ENCODE data around the gene ARL15. TPM values are rescaled to one million over a fixed set of nuclear protein-coding genes. Genes with fewer than 3 reads are reported as not detected.

ARL15 gene
- total and polyA plus RNA-seq, 2 of the 4 experiments (the other 2 are of a cell fraction) = 7.3 to 19.2 TPM

GRCh38 chr5:54325272-54325609 lies 14.9 kb upstream of the ARL15 start:
- Histone ChIP-seq H3K4me3 (ENCODE audit: insufficient read depth, low read depth, low read length) (no peak overlapping the region), H2AFZ (replicated peaks; ENCODE audit: low read length, poor library complexity) (no peak overlapping the region), H3K36me3 (ENCODE audit: control insufficient read depth, insufficient read depth, low read length) (no peaks in the 10 kb centered on the region), H4K5ac (ENCODE audit: low read depth, low read length) (no peak overlapping the region), H3K56ac (ENCODE audit: extremely low read depth, insufficient read depth, low read length) (no peak overlapping the region), H3K79me1 (ENCODE audit: low read depth in 1 of 2, low read length in 2 of 2) (no peaks in the 10 kb centered on the region), H3K27me3 (ENCODE audit: control insufficient read depth, insufficient read depth, low read length) (peaks cover 25% of the 10 kb centered on the region), H2AK5ac (ENCODE audit: low read depth, low read length) (no peak overlapping the region), H3K23ac (ENCODE audit: low read depth, low read length) (no peak overlapping the region), H3K4me1 (ENCODE audit: control insufficient read depth, insufficient read depth, low read length) (peaks cover 7% of the 10 kb centered on the region), H3K9ac (ENCODE audit: low read depth, low read length) (no peak overlapping the region), H2BK5ac (ENCODE audit: low read depth, low read length, poor library complexity, severe bottlenecking) (no peak overlapping the region), H4K91ac (ENCODE audit: insufficient read depth, low read depth, low read length) (no peak overlapping the region), H2AK9ac (replicated peaks; ENCODE audit: low read depth, low read length, poor library complexity) (no peak overlapping the region), H3K18ac (ENCODE audit: low read depth, low read length) (no peak overlapping the region), H3K9me1 (ENCODE audit: insufficient read depth, low read length) (peaks cover 2% of the 10 kb centered on the region), H2BK15ac (ENCODE audit: low read depth, low read length) (no peak overlapping the region), H3K4ac (ENCODE audit: low read depth, low read length) (no peak overlapping the region), H2BK20ac (ENCODE audit: low read depth, low read length) (no peak overlapping the region), H3K14ac (replicated peaks; ENCODE audit: low read depth, low read length) (no peak overlapping the region), H3K27ac (ENCODE audit: insufficient read depth, low read length) (no peak overlapping the region), H4K8ac (ENCODE audit: low read depth in 2 of 2, low read length in 2 of 2) (no peak overlapping the region), H3K9me3 (ENCODE audit: control insufficient read depth, insufficient read depth, low read length) (no peaks in the 10 kb centered on the region), H3K4me2 (ENCODE audit: low read depth, low read length) (no peak overlapping the region), H4K20me1 (ENCODE audit: insufficient read depth, low read length) (no peaks in the 10 kb centered on the region), H2BK120ac (ENCODE audit: low read depth, low read length) (no peak overlapping the region)
- CTCF ChIA-PET = no interaction called here
- no peak for ATAC-seq (ENCODE audit: low read depth)
- in situ Hi-C loops (cut with MboI; ENCODE audit: low sequenced_read_pairs) = no loop called here
- POLR2A ChIA-PET (ENCODE audit: unreplicated experiment) = no interaction called here
- WGBS, 2 experiments (ENCODE audit: extremely low coverage in 2 of 2, insufficient read length in 1 of 2) = 100% methylated on average over 1 of the region's 1 CpG; no CpG with 5 or more reads in 1 of the 2 experiments
- dilution Hi-C loops (cut with HindIII; ENCODE audit: low sequenced_read_pairs, unreplicated experiment) = no loop called here
- BruUV-seq (replicated peaks) = no TSS peak
- intact Hi-C loops (cut with micrococcal nuclease) = no loop called here
- no peak for TF ChIP-seq NFE2L2 (IDR thresholded peaks at IDR 0.05; ENCODE audit: low read depth, low read length)
- TF ChIP-seq FOS (IDR thresholded peaks at IDR 0.05; ENCODE audit: low read depth, low read length) = no peak
- TF ChIP-seq CHD1 (IDR thresholded peaks at IDR 0.05; ENCODE audit: low read depth, low read length) = no peak
- no peak for TF ChIP-seq RFX5 (IDR thresholded peaks at IDR 0.05; ENCODE audit: low read depth, low read length)
- TF ChIP-seq, protein P1, sequence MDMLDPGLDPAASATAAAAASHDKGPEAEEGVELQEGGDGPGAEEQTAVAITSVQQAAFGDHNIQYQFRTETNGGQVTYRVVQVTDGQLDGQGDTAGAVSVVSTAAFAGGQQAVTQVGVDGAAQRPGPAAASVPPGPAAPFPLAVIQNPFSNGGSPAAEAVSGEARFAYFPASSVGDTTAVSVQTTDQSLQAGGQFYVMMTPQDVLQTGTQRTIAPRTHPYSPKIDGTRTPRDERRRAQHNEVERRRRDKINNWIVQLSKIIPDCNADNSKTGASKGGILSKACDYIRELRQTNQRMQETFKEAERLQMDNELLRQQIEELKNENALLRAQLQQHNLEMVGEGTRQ (IDR thresholded peaks at IDR 0.05; ENCODE audit: low read depth, low read length) = no peak
- TF ChIP-seq, protein P2, sequence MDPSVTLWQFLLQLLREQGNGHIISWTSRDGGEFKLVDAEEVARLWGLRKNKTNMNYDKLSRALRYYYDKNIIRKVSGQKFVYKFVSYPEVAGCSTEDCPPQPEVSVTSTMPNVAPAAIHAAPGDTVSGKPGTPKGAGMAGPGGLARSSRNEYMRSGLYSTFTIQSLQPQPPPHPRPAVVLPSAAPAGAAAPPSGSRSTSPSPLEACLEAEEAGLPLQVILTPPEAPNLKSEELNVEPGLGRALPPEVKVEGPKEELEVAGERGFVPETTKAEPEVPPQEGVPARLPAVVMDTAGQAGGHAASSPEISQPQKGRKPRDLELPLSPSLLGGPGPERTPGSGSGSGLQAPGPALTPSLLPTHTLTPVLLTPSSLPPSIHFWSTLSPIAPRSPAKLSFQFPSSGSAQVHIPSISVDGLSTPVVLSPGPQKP (IDR thresholded peaks at IDR 0.05; ENCODE audit: borderline replicate concordance, low read depth, low read length) = no peak
- TF ChIP-seq, protein P3, sequence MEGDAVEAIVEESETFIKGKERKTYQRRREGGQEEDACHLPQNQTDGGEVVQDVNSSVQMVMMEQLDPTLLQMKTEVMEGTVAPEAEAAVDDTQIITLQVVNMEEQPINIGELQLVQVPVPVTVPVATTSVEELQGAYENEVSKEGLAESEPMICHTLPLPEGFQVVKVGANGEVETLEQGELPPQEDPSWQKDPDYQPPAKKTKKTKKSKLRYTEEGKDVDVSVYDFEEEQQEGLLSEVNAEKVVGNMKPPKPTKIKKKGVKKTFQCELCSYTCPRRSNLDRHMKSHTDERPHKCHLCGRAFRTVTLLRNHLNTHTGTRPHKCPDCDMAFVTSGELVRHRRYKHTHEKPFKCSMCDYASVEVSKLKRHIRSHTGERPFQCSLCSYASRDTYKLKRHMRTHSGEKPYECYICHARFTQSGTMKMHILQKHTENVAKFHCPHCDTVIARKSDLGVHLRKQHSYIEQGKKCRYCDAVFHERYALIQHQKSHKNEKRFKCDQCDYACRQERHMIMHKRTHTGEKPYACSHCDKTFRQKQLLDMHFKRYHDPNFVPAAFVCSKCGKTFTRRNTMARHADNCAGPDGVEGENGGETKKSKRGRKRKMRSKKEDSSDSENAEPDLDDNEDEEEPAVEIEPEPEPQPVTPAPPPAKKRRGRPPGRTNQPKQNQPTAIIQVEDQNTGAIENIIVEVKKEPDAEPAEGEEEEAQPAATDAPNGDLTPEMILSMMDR (conservative IDR thresholded peaks at IDR 0.05; ENCODE audit: low read depth, low read length) = no peak
- no peak for TF ChIP-seq MXI1 (IDR thresholded peaks at IDR 0.05; ENCODE audit: borderline replicate concordance, low read depth, low read length)
- no peak for TF ChIP-seq BHLHE40 (IDR thresholded peaks at IDR 0.05; ENCODE audit: low read depth, low read length)
- TF ChIP-seq POLR2A (IDR thresholded peaks at IDR 0.05; ENCODE audit: low read depth, low read length) = no peak
- TF ChIP-seq MAFK (IDR thresholded peaks at IDR 0.05; ENCODE audit: low read depth, low read length) = no peak
- TF ChIP-seq MAZ (IDR thresholded peaks at IDR 0.05; ENCODE audit: borderline replicate concordance, low read depth, low read length) = no peak
- TF ChIP-seq RAD21 (IDR thresholded peaks at IDR 0.05; ENCODE audit: low read length) = no peak
- no peak for TF ChIP-seq SMC3 (IDR thresholded peaks at IDR 0.05; ENCODE audit: low read depth, low read length)
- no peak for TF ChIP-seq CEBPB (IDR thresholded peaks at IDR 0.05; ENCODE audit: low read depth, low read length)
- TF ChIP-seq RCOR1 (IDR thresholded peaks at IDR 0.05; ENCODE audit: insufficient replicate concordance, low read length) = no peak
- DNase-seq = no peak
